GM19351 (cell line): Measurements from ENCODE around the gene PGM2L1.

Source experiments
- ATAC-seq: cut with Tn5 transposase; IDR thresholded peaks from one replicate; pipeline ENCODE4 v1.9.1; 2021; ENCODE audit warnings: mild to moderate bottlenecking, moderate library complexity; ENCODE audit not compliant: unreplicated experiment

The PGM2L1 gene

DNA sequence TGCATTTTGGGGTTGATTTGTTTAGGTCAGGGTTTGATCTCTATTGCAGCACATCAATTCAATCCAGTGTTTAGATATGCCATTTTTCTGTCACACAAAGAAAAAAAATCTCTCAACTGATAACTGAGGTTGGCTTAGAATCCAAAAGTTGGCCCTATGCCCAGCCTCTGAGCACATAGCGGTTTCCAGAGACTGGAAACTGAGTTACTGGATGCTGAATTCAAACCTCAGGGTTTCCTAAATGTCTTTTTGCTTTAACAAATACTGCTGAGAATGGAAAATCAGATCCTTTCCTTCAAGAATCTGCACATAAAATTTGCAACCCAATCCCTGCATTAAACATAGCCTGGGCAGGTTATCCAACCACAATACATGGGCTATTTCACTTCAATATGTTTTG lies 90.8 kb downstream of the PGM2L1 start:
- no peak for ATAC-seq

DNA sequence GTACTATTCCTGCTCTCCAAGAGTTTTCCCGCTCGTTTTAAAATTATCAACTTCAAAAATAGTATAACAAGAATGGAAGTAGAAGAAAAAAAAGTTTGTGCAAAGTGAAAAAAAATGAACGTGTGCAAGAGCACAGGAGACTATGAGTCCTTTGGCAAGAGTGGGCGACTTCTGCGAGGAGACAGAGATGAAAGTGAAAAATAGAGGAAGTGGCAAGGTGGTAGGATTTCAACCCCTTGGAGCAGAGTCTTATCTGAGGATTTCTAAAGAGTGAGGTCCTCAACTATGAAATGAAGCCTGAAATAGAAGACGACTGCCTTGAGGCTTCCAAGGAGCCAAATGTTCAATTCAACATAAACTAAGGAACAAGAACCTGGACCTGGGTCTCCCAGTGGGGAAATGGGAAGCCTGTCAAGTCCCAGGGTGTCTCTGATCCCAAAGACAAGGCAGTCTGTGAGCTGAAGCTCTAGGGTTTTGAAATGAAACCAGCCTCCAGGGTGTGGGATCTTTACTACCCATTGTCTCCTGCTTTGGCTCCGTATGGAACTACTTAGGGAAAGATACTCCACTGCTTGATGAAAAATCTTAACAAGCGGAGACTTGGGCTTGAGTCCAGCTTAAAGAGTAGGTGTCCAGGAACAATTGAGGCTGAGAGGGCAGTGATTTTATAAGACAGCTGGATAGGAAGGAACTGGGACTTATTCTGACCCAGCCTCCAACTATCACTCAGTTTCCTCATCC lies 91.6 kb downstream of the PGM2L1 start:
- no peak for ATAC-seq

- no peak for ATAC-seq
Observed at GRCh38 chr11:74299015-74299414, 99.2 kb downstream of the PGM2L1 start.

DNA sequence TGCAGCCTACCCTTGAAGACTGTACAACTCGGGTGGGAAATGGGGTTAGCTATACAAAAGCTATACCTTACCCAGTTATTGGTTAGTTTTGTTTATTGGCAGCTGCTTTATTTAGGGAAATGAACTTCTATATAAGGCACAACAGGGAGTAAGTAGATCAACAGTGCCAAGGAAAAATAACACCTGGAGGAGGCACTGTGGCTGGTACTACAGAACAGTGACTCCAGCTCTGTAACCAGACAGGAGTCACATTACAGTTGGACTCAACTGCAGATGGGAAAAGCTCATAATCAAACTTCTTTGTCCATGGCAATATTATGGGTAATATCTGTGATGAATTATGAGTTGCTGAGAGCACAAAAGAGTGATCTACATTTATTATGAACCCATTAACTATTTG lies 100.7 kb downstream of the PGM2L1 start:
- no peak for ATAC-seq

DNA sequence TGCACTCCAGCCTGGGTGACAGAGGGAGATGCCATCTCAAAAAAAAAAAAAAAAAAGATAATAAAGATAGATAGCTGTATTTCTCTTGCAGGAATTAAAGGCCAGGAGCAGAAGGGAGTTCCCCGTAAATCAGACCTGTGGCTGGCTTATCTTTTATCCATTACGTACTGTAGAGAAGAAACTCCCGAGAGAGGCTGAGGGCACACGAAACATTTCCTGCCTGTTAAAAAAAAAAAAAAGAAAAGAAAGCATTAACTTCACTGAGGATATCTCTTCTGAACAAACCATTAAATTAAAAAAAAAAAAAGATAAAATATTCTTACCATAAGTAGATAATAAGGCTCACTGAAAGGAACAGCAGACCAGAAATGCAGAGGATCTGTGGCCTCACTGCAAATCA lies 109.3 kb downstream of the PGM2L1 start:
- no peak for ATAC-seq

DNA sequence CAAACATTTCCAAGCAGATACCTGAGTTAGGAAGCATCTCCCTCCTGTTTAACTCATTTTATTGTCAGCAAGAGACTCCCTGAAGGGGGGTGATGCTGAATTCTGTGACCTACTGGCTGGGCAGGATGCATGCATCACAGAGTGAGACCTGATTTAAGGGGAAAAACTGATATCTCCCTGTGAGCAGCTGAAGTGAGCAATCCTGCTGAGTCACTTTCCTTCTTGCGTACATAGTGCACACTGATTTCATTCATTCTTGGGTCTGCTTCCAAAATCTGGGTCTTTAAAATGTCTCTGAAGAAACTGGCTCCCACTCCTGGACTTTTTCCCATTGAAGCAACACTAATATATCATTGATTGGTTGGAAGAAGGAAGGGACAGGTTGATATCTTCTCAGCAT lies 110.1 kb downstream of the PGM2L1 start:
- ATAC-seq = no peak

GRCh38 chr11:74284466-74284865 lies 113.8 kb downstream of the PGM2L1 start:
- ATAC-seq = no peak

DNA sequence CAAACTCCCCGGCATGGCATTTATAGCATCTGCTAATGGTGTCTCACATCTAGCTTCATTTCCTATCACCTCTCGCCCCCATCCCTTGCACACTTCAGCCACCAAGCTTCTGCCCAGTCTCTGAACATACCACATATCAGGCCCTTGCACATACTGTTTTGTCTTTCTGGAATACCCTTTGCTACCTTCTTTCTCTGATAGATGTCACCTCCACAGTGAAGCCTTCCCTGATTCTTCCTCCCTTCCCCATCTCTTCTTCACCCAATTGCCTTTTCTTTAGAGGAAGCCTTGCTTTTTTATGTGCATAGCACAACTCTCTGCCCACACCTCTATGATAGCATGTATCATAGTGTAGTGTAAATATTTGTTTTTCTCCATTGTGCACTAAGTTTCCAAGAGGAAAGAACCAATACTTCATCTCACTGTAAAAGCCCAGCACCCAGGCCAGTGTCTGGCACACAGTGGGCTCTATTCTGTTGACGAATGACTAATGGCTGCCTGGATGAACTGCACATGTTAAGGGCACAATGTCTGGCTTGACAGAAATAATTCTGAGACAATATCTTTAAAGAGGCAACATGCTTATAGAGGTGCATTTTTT lies 114.6 kb downstream of the PGM2L1 start:
- ATAC-seq = no peak

GRCh38 chr11:74282914-74283371 lies 115.3 kb downstream of the PGM2L1 start:
- no peak for ATAC-seq

- no peak for ATAC-seq
Observed at GRCh38 chr11:74282421-74282820, 115.8 kb downstream of the PGM2L1 start.

- ATAC-seq = no peak
Observed at GRCh38 chr11:74280494-74280893, 117.7 kb downstream of the PGM2L1 start.
